ENCODE measurements around the gene DPH1. TPM values are rescaled to one million over a fixed set of nuclear protein-coding genes. Genes with fewer than 3 reads are reported as not detected.
A peak's percentile ranks its signal among the peaks of the same experiment; 100 is the strongest.
"Not testable (repeated sequence)": the region's sequence is repeated elsewhere in the genome, so short reads cannot be mapped to it uniquely, and the experiment has no call there.

DPH1 gene
- total RNA-seq, 1 experiment from 2014 or later = 18.4 TPM

- no peaks in the 10 kb centered on the region for H3K36me3 ChIP-seq
- no peaks in the 10 kb centered on the region for H3K9me3 ChIP-seq
- H3K4me3 ChIP-seq = no peak overlapping the region
- no peaks in the 10 kb centered on the region for H3K27me3 ChIP-seq
- DNase-seq = no peak
Measured at GRCh38 chr17:1999557-2000251, 30.2 kb upstream of the DPH1 start.

DNA sequence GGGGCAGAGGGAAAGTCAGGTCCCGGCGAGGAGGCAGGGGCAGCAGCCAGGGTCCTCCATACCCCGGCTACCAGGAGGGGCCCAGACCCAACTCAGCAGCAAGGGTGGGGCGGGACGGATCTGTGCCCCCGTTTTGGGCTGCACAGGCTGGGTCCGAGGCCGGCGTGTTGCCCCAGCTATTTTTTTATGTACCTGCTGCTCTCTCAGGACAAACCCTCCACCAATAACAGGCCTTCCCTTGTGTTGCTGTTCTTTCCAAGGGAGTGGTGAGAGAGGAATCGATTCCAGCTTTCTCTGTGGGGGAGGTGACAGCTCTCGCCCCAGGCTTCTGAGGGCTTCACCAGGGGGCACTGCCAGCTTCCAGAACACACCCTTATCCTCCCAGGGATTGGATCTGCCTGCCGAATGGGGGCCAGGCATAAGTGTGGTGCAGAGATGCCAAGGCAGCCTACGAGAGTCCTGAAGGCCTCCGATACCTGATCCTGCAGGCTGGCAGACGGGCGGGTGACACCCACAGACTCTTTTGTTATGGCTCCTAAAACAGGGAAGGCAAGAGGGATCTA, 27.1 kb upstream of the DPH1 start:
- Histone ChIP-seq H3K4me3 (no peak overlapping the region), H3K36me3 (no peaks in the 10 kb centered on the region), H3K9me3 (no peaks in the 10 kb centered on the region), H3K27me3 (no peaks in the 10 kb centered on the region)
- DNase-seq = no peak

DNA sequence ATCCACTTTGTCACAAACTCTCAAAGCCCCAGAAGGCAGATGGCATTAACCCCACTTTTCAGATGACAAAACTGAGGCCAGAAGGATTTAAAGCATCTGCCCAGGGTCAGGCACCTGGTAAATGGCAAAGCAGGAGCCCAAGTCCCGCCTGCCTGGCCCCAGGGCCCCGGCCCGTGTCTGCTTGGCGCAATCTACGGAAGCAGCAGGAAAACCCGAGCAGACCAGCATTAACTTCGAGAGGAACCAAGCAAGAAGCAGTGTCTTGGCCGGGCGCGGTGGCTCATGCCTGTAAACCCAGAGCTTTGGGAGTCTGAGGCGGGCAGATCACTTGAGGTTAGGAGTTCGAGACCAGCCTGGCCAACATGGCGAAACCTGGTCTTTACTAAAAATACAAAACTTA, 26.4 kb upstream of the DPH1 start:
- Histone ChIP-seq H3K36me3 (no peaks in the 10 kb centered on the region), H3K27me3 (no peaks in the 10 kb centered on the region), H3K9me3 (no peaks in the 10 kb centered on the region), H3K4me3 (no peak overlapping the region)
- no peak for DNase-seq

- Histone ChIP-seq H3K36me3 (no peaks in the 10 kb centered on the region), H3K27me3 (no peaks in the 10 kb centered on the region), H3K9me3 (no peaks in the 10 kb centered on the region), H3K4me3 (no peak overlapping the region)
- no peak for DNase-seq
Measured at GRCh38 chr17:2004435-2004952, 25.5 kb upstream of the DPH1 start.

- no peak for DNase-seq
- Histone ChIP-seq H3K36me3 (no peaks in the 10 kb centered on the region), H3K9me3 (no peaks in the 10 kb centered on the region), H3K27me3 (no peaks in the 10 kb centered on the region), H3K4me3 (no peak overlapping the region)
Measured at GRCh38 chr17:2008332-2009126, 21.4 kb upstream of the DPH1 start.

DNA sequence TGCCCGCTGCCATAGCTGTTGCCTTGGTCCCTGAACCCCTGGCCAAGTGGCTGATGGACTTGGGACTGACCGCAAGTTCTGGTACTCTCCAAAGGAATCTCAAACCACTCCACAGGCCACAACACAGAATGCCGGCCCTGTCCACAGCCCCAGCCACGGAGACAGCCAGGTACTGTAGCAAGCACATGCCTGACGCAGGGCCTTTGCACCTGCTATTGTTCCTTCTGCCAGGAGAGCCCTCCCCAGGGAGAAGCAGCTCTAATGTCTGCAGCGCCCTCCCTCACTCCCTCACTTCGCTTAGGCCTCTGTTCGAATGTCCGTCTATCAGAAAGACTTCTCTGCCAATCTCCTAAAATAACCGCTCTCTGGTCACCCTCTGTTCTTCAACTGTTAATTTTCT, 20.2 kb upstream of the DPH1 start:
- no peak for DNase-seq
- Histone ChIP-seq H3K36me3 (no peaks in the 10 kb centered on the region), H3K9me3 (no peaks in the 10 kb centered on the region), H3K4me3 (no peak overlapping the region), H3K27me3 (no peaks in the 10 kb centered on the region)

DNA sequence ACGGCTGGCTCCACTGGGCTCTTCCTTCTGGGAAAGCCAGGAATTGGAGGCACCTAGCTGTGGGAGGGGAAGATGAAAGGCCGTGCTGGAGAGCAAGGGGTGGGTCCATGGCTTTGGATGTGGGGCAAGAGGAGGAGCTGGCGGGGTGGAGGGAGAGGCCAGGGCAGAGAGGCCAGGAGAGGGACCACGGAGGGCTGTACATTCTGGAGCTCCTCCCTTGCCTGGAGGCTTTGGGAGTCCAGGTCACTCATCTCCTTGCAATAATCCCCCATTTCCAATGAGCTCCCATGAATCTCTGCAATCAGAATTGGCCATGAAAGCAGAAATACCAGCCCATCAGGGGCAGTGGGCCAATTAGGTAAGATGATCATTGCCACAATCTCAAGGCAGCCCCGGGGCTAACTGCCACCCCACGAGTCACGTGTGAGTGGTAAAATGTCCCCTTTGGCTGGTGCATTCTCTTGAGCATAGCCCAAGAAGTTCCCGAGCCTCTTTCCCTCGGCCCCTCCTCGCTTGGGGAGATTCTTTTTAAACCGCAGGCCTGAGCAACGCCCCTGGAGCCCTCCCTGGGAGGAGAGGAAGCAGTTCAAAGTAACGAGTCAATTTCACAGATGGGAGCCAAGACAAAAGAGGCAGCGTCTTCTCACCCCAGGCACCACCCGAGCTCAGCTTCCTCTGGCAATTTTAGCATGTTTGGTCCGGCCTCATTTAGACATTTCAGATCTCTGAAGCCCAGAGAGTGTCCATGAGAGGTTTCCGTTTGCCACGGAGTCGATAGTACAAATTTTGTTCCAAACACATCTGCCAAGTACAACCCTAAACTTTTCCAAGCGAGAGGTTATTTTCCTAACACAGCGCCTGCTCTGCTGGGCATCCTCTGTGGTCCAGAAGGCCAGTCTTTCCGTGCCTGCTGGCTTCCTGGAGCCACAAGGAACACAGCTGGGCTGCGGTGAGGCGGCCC, 18.3 kb upstream of the DPH1 start:
- H3K4me3 ChIP-seq = no peak overlapping the region
- H3K9me3 ChIP-seq = no peaks in the 10 kb centered on the region
- H3K36me3 ChIP-seq = no peaks in the 10 kb centered on the region
- no peaks in the 10 kb centered on the region for H3K27me3 ChIP-seq
- peak; percentile 86 for DNase-seq

DNA sequence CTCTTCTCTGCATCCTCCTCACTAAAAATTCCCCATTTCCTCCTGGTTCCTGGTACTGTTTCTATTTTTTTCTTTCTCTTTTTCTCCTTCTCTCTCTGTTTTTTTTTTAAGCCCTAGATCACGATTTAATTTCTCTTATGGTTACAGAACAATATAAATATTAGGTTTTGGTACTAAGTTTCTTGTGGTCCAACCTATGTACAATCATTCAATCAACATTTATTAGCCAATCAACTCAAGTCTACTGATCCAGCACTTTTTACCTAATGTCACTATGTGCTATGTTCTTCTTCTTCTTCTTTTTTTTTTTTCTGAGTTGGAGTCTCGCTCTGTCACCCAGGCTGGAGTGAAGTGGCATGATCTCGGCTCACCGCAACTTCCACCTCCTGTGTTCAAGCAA, 17.5 kb upstream of the DPH1 start:
- H3K9me3 ChIP-seq = no peaks in the 10 kb centered on the region
- H3K27me3 ChIP-seq = no peaks in the 10 kb centered on the region
- H3K36me3 ChIP-seq = no peaks in the 10 kb centered on the region
- H3K4me3 ChIP-seq = no peak overlapping the region
- DNase-seq = no peak

DNA sequence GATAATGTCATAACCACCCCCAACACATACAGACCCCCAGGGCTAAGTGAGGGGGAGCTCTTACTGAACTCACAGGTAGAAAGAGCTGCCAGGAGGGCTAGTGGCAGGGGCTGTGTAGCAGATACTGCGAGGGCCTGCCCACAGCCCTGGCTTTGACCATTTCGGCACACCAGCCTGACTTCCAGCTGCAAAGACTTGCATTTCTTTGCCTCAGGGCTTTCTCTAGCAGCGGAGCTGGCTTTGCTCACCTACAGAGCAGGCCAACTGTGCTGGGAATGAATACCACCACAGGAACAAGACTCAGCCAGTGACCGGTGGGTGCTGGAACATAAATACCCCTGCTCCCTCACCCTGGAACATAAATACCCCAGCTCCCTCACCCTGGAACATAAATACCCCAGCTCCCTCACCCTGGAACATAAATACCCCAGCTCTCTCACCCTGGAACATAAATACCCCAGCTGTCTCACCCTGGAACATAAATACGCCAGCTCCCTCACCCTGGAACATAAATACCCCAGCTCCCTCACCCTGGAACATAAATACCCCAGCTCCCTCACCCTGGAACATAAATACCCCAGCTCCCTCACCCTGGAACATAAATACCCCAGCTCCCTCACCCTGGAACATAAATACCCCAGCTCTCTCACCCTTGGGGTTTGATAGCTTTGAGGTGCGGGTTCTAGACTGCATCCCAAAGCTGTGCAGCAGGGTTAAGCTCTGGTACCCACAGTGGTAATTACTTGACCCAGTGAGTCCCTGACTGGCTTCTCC, 16.5 kb upstream of the DPH1 start:
- not testable (repeated sequence) for H3K27me3 ChIP-seq, H3K36me3 ChIP-seq, H3K9me3 ChIP-seq, DNase-seq, H3K4me3 ChIP-seq

DNA sequence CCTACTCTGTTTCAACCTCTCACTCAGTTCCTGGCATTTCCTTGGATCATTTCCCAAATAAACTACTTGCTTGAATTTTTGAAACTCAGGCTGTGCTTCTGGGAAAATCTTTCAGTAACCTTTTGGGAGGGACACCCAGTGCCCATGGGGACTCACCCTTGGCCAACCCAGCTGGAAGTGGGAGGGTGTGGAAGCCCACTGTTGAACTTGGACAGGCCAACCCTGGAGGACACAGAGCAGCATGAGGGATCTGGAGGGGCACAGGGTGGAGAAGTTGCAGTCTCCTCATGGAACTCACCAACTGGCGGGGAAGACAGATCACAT, 16.0 kb upstream of the DPH1 start:
- no peak for DNase-seq
- Histone ChIP-seq H3K27me3 (no peaks in the 10 kb centered on the region), H3K36me3 (no peaks in the 10 kb centered on the region), H3K4me3 (no peak overlapping the region), H3K9me3 (no peaks in the 10 kb centered on the region)

DNA sequence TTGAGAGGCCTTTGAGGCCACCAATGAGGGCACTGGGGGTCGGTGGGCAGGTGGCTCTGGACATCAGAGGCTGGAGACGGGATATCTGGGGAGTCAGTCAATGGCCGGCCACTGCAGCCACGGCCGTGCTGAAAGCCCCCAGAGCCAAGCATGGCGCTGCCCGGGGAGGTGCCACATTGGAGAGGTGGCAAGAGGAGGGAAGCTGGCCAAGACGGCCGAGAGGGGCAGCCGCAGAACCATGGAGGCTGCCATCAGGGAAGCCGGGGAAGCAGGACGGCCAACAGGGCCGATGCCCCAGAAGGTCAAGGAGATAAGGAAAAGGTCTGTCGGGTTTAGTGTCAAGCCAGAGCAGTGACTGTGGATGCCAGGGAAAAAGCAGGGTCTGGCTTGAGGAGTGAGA, 14.6 kb upstream of the DPH1 start:
- Histone ChIP-seq H3K9me3 (no peaks in the 10 kb centered on the region), H3K27me3 (no peaks in the 10 kb centered on the region), H3K4me3 (no peak overlapping the region), H3K36me3 (no peaks in the 10 kb centered on the region)
- no peak for DNase-seq

DNA sequence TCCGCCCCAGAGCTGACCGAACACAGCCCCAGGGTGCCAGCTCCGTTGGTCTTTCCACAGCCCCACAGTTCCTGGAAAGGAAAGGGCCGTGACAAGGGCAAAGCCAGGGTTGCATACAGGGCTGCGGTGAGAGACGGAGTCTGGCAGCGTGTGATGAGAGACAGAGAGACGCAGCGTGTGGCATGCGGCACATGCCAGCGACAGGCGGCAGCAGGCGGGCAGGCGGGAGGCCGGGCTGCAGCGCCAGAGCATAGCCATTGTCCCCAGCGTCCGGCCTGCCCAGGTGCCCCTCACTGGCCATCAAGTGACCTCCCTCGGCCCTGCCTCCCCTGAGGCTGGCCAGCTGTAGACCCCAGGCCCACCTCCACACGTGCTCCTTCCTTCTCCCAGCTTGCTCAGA, 13.5 kb upstream of the DPH1 start:
- H3K9me3 ChIP-seq = no peaks in the 10 kb centered on the region
- no peak for DNase-seq
- H3K4me3 ChIP-seq = no peak overlapping the region
- H3K36me3 ChIP-seq = no peaks in the 10 kb centered on the region
- no peaks in the 10 kb centered on the region for H3K27me3 ChIP-seq

- Histone ChIP-seq H3K9me3 (no peaks in the 10 kb centered on the region), H3K36me3 (no peaks in the 10 kb centered on the region), H3K4me3 (no peak overlapping the region), H3K27me3 (no peaks in the 10 kb centered on the region)
- DNase-seq = no peak
Measured at GRCh38 chr17:2017274-2017941, 12.5 kb upstream of the DPH1 start.

- H3K4me3 ChIP-seq = no peak overlapping the region
- H3K36me3 ChIP-seq = no peaks in the 10 kb centered on the region
- H3K9me3 ChIP-seq = no peaks in the 10 kb centered on the region
- no peak for DNase-seq
- no peaks in the 10 kb centered on the region for H3K27me3 ChIP-seq
Measured at GRCh38 chr17:2018716-2019510, 11.0 kb upstream of the DPH1 start.

DNA sequence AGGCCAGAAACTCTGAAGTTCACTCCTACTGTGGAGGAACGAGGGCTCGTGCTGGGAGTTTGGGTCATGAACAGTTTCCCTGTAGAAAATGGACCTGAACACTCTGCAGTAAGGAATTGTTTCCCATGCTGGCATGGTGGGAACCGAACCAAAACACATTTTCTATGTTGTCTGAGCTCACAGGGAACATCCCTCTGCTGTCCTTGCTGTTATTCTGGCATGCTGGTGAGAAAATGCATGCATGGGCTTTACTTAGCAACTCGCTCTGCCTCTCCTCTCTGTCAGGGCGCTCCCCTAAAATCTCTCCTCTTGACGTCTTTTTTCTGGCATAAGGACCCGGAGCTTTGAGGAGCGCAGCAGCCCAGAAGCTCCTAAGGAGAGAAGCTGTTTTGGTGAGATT, 10.2 kb upstream of the DPH1 start:
- H3K27me3 ChIP-seq = no peaks in the 10 kb centered on the region

More for the DNA sequence above, 10.2 kb upstream of the DPH1 start:
- Histone ChIP-seq H3K4me3 (no peak overlapping the region), H3K36me3 (no peaks in the 10 kb centered on the region), H3K9me3 (no peaks in the 10 kb centered on the region)
- DNase-seq = no peak

Data from MG63 (cell line).